Measurements from ENCODE around the gene SH3RF3.

GRCh38 chr2:109387221-109387735, 258.3 kb downstream of the SH3RF3 start:
- TF ChIP-seq EZH2 (IDR thresholded peaks at IDR 0.05; ENCODE audit: low read length) (no peak), CTCF (optimal IDR thresholded peaks at IDR 0.05 in 1 of 3, IDR thresholded peaks at IDR 0.05 in 1 of 3, conservative IDR thresholded peaks at IDR 0.05 in 1 of 3; ENCODE audit: extremely low read depth in 1 of 3, insufficient read depth in 2 of 3, low read length in 3 of 3) (no peak)

Data from keratinocyte (primary cell).